Naive thymus-derived CD4-positive, alpha-beta T cell (primary cell): ENCODE data around the gene ZCCHC4. TPM values are rescaled to one million over a fixed set of nuclear protein-coding genes. Genes with fewer than 3 reads are reported as not detected.

Experiments used
- ATAC-seq: fragments of 150-1000 bp; cut with Tn5 transposase; 2 replicates; pipeline ENCODE4 v1.10.0; 2021; ENCODE audit warnings: mild to moderate bottlenecking, moderate library complexity
- CTCF ChIA-PET: fragments of 350-600 bp; sonication (Branson Sonifier 250); formaldehyde crosslinking; loops from one replicate; lab custom pipeline; 2021; ENCODE audit warnings: antibody characterized with exemption; lab: Charles Lee
- POLR2A ChIA-PET: fragments of 350-600 bp; sonication (Branson Sonifier 250); formaldehyde crosslinking; loops from one replicate; lab custom pipeline; 2021; ENCODE audit warnings: antibody characterized with exemption, inconsistent platforms; lab: Charles Lee
- DNase-seq, 9 donors: peaks; one replicate each; pipeline versions ENCODE4 v3.0.0 to v3.0.0-alpha.2; 2020 to 2022; ENCODE audit warnings: mixed read lengths in 1 of 9
- H3K27ac ChIP-seq: one replicate; pipeline ENCODE4 v1.7.0; 2013; ENCODE audit warnings: mild to moderate bottlenecking, low read depth, low read length, moderate library complexity
- H3K27me3 ChIP-seq, 2 donors: one replicate each; pipeline ENCODE4 v1.7.0; 2013; ENCODE audit warnings: low read length in 2 of 2, mild to moderate bottlenecking in 2 of 2, moderate library complexity in 2 of 2; ENCODE audit not compliant: control insufficient read depth in 2 of 2, insufficient read depth in 2 of 2
- H3K36me3 ChIP-seq, 3 experiments: 1 replicate in 2 of 3; 2 replicates in 1 of 3; pipeline ENCODE4 v1.7.0; 2013; ENCODE audit warnings: low read length in 3 of 3, mild to moderate bottlenecking in 3 of 3, moderate library complexity in 1 of 3; ENCODE audit not compliant: insufficient read depth in 3 of 3, control insufficient read depth in 2 of 3
- H3K4me1 ChIP-seq, 2 donors: one replicate each; pipeline ENCODE4 v1.7.0; 2013; ENCODE audit warnings: low read length in 2 of 2, mild to moderate bottlenecking in 2 of 2, moderate library complexity in 1 of 2; ENCODE audit not compliant: control insufficient read depth in 2 of 2, insufficient read depth in 2 of 2
- H3K4me3 ChIP-seq: 2 replicates; pipeline ENCODE4 v1.7.0; 2013; ENCODE audit warnings: mild to moderate bottlenecking, low read length
- H3K9me3 ChIP-seq, 3 experiments: 1 replicate in 2 of 3; 2 replicates in 1 of 3; pipeline ENCODE4 v1.7.0; 2013; ENCODE audit warnings: low read length in 3 of 3; ENCODE audit not compliant: control insufficient read depth in 2 of 3
- H3K27ac Mint-ChIP-seq, 9 donors: one replicate each; pipeline ENCODE4 v1.8.0; 2020 to 2022; ENCODE audit warnings: mixed read lengths in 9 of 9, mild to moderate bottlenecking in 8 of 9, moderate library complexity in 5 of 9, inconsistent platforms in 2 of 9
- H3K27me3 Mint-ChIP-seq, 5 donors: one replicate each; pipeline ENCODE4 v1.8.0; 2021 to 2022; ENCODE audit warnings: mixed read lengths in 5 of 5, mild to moderate bottlenecking in 1 of 5
- H3K36me3 Mint-ChIP-seq, 5 donors: one replicate each; pipeline ENCODE4 v1.8.0; 2020 to 2022; ENCODE audit warnings: mixed read lengths in 5 of 5, mild to moderate bottlenecking in 3 of 5, inconsistent platforms in 1 of 5
- H3K4me1 Mint-ChIP-seq, 7 donors: one replicate each; pipeline ENCODE4 v1.8.0; 2020 to 2022; ENCODE audit warnings: mixed read lengths in 7 of 7, mild to moderate bottlenecking in 3 of 7, inconsistent platforms in 1 of 7
- H3K4me3 Mint-ChIP-seq, 10 donors: one replicate each; pipeline ENCODE4 v1.8.0; 2020 to 2022; ENCODE audit warnings: mild to moderate bottlenecking in 10 of 10, mixed read lengths in 10 of 10, moderate library complexity in 6 of 10, inconsistent platforms in 2 of 10
- H3K9me3 Mint-ChIP-seq, 11 donors: one replicate each; pipeline ENCODE4 v1.8.0; 2020 to 2022; ENCODE audit warnings: mixed read lengths in 11 of 11, mild to moderate bottlenecking in 4 of 11, inconsistent platforms in 1 of 11, moderate library complexity in 1 of 11
- intact Hi-C, 2 donors: fragments of 100-400 bp; cut with micrococcal nuclease; formaldehyde crosslinking; loops; one replicate each; pipeline ENCODE4 v1.15.1; 2023
- polyA plus RNA-seq, 2 donors: library from polyadenylated mRNA; unstranded; fragments of 300-500 nt; fragmentation: Illumina TruSeq; gene quantifications; one replicate each; pipeline ENCODE4 v1.2.3, GENCODE V29; 2021
- total RNA-seq, 6 experiments: library from RNA in 5 of 6; stranded (reverse) in 5 of 6; gene quantifications; 1 replicate in 5 of 6; 2 replicates in 1 of 6; pipeline ENCODE4 v1.2.3 and lab custom pipeline; 2021 to 2026

ZCCHC4 gene
- total and polyA plus RNA-seq, 7 experiments from 2014 or later: 9.5 to 15.5 (median 13.6) TPM

- H3K36me3 ChIP-seq: peaks cover 0 to 22% (median 0%) of the 10 kb centered on the region in 3 experiments
- ATAC-seq: peak; percentile 54
- peaks cover 0 to 7% of the 10 kb centered on the region in 2 donors for H3K4me1 ChIP-seq
- no peak for DNase-seq
- H3K27me3 ChIP-seq: no peaks in the 10 kb centered on the region
- H3K9me3 Mint-ChIP-seq: no peaks in the 10 kb centered on the region
- CTCF ChIA-PET: no interaction called here
- peak overlapping the region; percentile 42 for H3K27ac ChIP-seq
- intact Hi-C loops: loop anchor here in 1 of 2 donors (1.0 to 5.0 kb wide), 2 partner anchors 19 to 36 kb away; partner anchors contain the start of gene ZCCHC4
- H3K4me3 ChIP-seq: peak overlapping the region; percentile 57
- no peaks in the 10 kb centered on the region for H3K27me3 Mint-ChIP-seq
- POLR2A ChIA-PET: no interaction called here
- H3K27ac Mint-ChIP-seq: peak overlapping the region; percentile 70 to 95 (median 85)
- peaks cover 7 to 31% (median 23%) of the 10 kb centered on the region in 7 donors for H3K4me1 Mint-ChIP-seq
- peak overlapping the region; percentile 59 to 86 (median 76) for H3K4me3 Mint-ChIP-seq
- H3K9me3 ChIP-seq: no peaks in the 10 kb centered on the region
- H3K36me3 Mint-ChIP-seq: peaks cover 0 to 22% (median 10%) of the 10 kb centered on the region in 5 donors
Measured at GRCh38 chr4:25330905-25331808, 18.6 kb downstream of the ZCCHC4 start.

GRCh38 chr4:25343671-25344070 is 31.1 kb downstream of the ZCCHC4 start:
- ATAC-seq: no peak
- H3K9me3 Mint-ChIP-seq: peaks cover 0 to 2% (median 0%) of the 10 kb centered on the region in 11 donors

GRCh38 chr4:25345744-25346143 is 33.2 kb downstream of the ZCCHC4 start:
- no peaks in the 10 kb centered on the region for H3K27me3 ChIP-seq
- CTCF ChIA-PET: no interaction called here
- peaks cover 0 to 41% (median 27%) of the 10 kb centered on the region in 5 donors for H3K36me3 Mint-ChIP-seq

More at GRCh38 chr4:25343671-25344070, 31.1 kb downstream of the ZCCHC4 start:
- DNase-seq: no peak
- Mint-ChIP-seq H3K4me3 (no peak overlapping the region), H3K27me3 (no peaks in the 10 kb centered on the region), H3K27ac (no peak overlapping the region), H3K4me1 (peaks cover 0 to 5% (median 0%) of the 10 kb centered on the region in 7 donors), H3K36me3 (peaks cover 5 to 43% (median 28%) of the 10 kb centered on the region in 5 donors)
- H3K9me3 ChIP-seq: no peaks in the 10 kb centered on the region
- ChIA-PET POLR2A (no interaction called here), CTCF (no interaction called here)
- no peak overlapping the region for H3K27ac ChIP-seq
- peaks cover 0 to 13% (median 0%) of the 10 kb centered on the region in 3 experiments for H3K36me3 ChIP-seq
- intact Hi-C loops: no loop called here
- H3K27me3 ChIP-seq: no peaks in the 10 kb centered on the region
- no peak overlapping the region for H3K4me3 ChIP-seq
- H3K4me1 ChIP-seq: no peaks in the 10 kb centered on the region

GRCh38 chr4:25346913-25347312 is 34.3 kb downstream of the ZCCHC4 start:
- peaks cover 0 to 29% (median 16%) of the 10 kb centered on the region in 5 donors for H3K36me3 Mint-ChIP-seq
- peaks cover 0 to 5% (median 0%) of the 10 kb centered on the region in 7 donors for H3K4me1 Mint-ChIP-seq
- peaks cover 0 to 4% (median 0%) of the 10 kb centered on the region in 3 experiments for H3K36me3 ChIP-seq
- H3K4me1 ChIP-seq: no peaks in the 10 kb centered on the region
- POLR2A ChIA-PET: no interaction called here
- no peak overlapping the region for H3K4me3 ChIP-seq
- ATAC-seq: no peak
- no peak for DNase-seq
- H3K9me3 Mint-ChIP-seq: peaks cover 0 to 2% (median 0%) of the 10 kb centered on the region in 11 donors
- no peaks in the 10 kb centered on the region for H3K9me3 ChIP-seq
- CTCF ChIA-PET: interaction anchor here (1.2 kb wide), 1 partner anchor 21 kb away, joined by 3 read pairs; no protein-coding TSS in a partner anchor
- peak overlapping the region in 2 of 9 donors; percentile 25 to 34 for H3K27ac Mint-ChIP-seq
- no peak overlapping the region for H3K4me3 Mint-ChIP-seq
- intact Hi-C loops: no loop called here
- H3K27me3 Mint-ChIP-seq: no peaks in the 10 kb centered on the region
- H3K27ac ChIP-seq: no peak overlapping the region
- H3K27me3 ChIP-seq: no peaks in the 10 kb centered on the region

More at GRCh38 chr4:25345744-25346143, 33.2 kb downstream of the ZCCHC4 start:
- POLR2A ChIA-PET: no interaction called here
- Histone ChIP-seq H3K36me3 (peaks cover 0 to 10% (median 0%) of the 10 kb centered on the region in 3 experiments), H3K4me3 (no peak overlapping the region), H3K9me3 (no peaks in the 10 kb centered on the region), H3K4me1 (no peaks in the 10 kb centered on the region), H3K27ac (no peak overlapping the region)
- Mint-ChIP-seq H3K27me3 (no peaks in the 10 kb centered on the region), H3K4me3 (no peak overlapping the region), H3K4me1 (peaks cover 0 to 5% (median 0%) of the 10 kb centered on the region in 7 donors), H3K27ac (no peak overlapping the region), H3K9me3 (peaks cover 0 to 2% (median 0%) of the 10 kb centered on the region in 11 donors)
- no peak for DNase-seq
- ATAC-seq: no peak
- intact Hi-C loops: no loop called here

GRCh38 chr4:25347473-25347872 is 34.9 kb downstream of the ZCCHC4 start:
- POLR2A ChIA-PET: no interaction called here
- H3K27ac Mint-ChIP-seq: no peak overlapping the region

GRCh38 chr4:25347971-25348370 is 35.4 kb downstream of the ZCCHC4 start:
- H3K27me3 ChIP-seq: no peaks in the 10 kb centered on the region
- DNase-seq (no peak), ATAC-seq (no peak)
- H3K9me3 Mint-ChIP-seq: peaks cover 0 to 2% (median 0%) of the 10 kb centered on the region in 11 donors
- no peaks in the 10 kb centered on the region for H3K9me3 ChIP-seq
- no peak overlapping the region for H3K27ac Mint-ChIP-seq
- no peaks in the 10 kb centered on the region for H3K27me3 Mint-ChIP-seq
- H3K4me3 Mint-ChIP-seq: no peak overlapping the region
- ChIA-PET POLR2A (no interaction called here), CTCF (no interaction called here)
- intact Hi-C loops: no loop called here
- H3K36me3 Mint-ChIP-seq: peaks cover 0 to 29% (median 8%) of the 10 kb centered on the region in 5 donors
- no peaks in the 10 kb centered on the region for H3K4me1 ChIP-seq
- no peak overlapping the region for H3K27ac ChIP-seq
- H3K4me1 Mint-ChIP-seq: peaks cover 0 to 5% (median 0%) of the 10 kb centered on the region in 7 donors
- H3K36me3 ChIP-seq: peaks cover 0 to 4% (median 0%) of the 10 kb centered on the region in 3 experiments
- H3K4me3 ChIP-seq: no peak overlapping the region

More at GRCh38 chr4:25347473-25347872, 34.9 kb downstream of the ZCCHC4 start:
- H3K27me3 ChIP-seq: no peaks in the 10 kb centered on the region
- peaks cover 0 to 4% (median 0%) of the 10 kb centered on the region in 3 experiments for H3K36me3 ChIP-seq
- no peaks in the 10 kb centered on the region for H3K9me3 ChIP-seq
- H3K36me3 Mint-ChIP-seq: peaks cover 0 to 29% (median 12%) of the 10 kb centered on the region in 5 donors
- no peaks in the 10 kb centered on the region for H3K4me1 ChIP-seq
- no peak overlapping the region for H3K4me3 Mint-ChIP-seq
- CTCF ChIA-PET: interaction anchor here (1.2 kb wide), 1 partner anchor 21 kb away, joined by 3 read pairs; no protein-coding TSS in a partner anchor
- no peak overlapping the region for H3K27ac ChIP-seq
- ATAC-seq (no peak), DNase-seq (no peak)
- H3K9me3 Mint-ChIP-seq: peaks cover 0 to 2% (median 0%) of the 10 kb centered on the region in 11 donors
- no peak overlapping the region for H3K4me3 ChIP-seq
- no peaks in the 10 kb centered on the region for H3K27me3 Mint-ChIP-seq
- intact Hi-C loops: no loop called here
- peaks cover 0 to 5% (median 0%) of the 10 kb centered on the region in 7 donors for H3K4me1 Mint-ChIP-seq
